ENCODE results near the gene UNC50.

The UNC50 gene

GRCh38 chr2:98632351-98632750 lies 24.0 kb downstream of the UNC50 start:
- TF ChIP-seq, protein P1, sequence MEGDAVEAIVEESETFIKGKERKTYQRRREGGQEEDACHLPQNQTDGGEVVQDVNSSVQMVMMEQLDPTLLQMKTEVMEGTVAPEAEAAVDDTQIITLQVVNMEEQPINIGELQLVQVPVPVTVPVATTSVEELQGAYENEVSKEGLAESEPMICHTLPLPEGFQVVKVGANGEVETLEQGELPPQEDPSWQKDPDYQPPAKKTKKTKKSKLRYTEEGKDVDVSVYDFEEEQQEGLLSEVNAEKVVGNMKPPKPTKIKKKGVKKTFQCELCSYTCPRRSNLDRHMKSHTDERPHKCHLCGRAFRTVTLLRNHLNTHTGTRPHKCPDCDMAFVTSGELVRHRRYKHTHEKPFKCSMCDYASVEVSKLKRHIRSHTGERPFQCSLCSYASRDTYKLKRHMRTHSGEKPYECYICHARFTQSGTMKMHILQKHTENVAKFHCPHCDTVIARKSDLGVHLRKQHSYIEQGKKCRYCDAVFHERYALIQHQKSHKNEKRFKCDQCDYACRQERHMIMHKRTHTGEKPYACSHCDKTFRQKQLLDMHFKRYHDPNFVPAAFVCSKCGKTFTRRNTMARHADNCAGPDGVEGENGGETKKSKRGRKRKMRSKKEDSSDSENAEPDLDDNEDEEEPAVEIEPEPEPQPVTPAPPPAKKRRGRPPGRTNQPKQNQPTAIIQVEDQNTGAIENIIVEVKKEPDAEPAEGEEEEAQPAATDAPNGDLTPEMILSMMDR (conservative IDR thresholded peaks at IDR 0.05; ENCODE audit: low read depth, low read length): no peak
- Histone ChIP-seq H3K27ac (no peak overlapping the region), H3K79me2 (ENCODE audit: insufficient read depth, low read depth) (no peaks in the 10 kb centered on the region), H3K27me3 (ENCODE audit: insufficient read depth, low read depth) (no peaks in the 10 kb centered on the region), H3K4me2 (no peak overlapping the region), H2AFZ (ENCODE audit: low read depth) (no peak overlapping the region), H3K4me3 (IDR thresholded peaks at IDR 0.05; ENCODE audit: insufficient read depth, low read depth, low read length) (no peak overlapping the region), H3K4me1 (ENCODE audit: low read depth, poor library complexity, severe bottlenecking) (peaks cover 24% of the 10 kb centered on the region), H3K36me3 (ENCODE audit: insufficient read depth) (no peaks in the 10 kb centered on the region), H3K9ac (no peak overlapping the region), H4K20me1 (ENCODE audit: insufficient read depth) (no peaks in the 10 kb centered on the region)

DNA sequence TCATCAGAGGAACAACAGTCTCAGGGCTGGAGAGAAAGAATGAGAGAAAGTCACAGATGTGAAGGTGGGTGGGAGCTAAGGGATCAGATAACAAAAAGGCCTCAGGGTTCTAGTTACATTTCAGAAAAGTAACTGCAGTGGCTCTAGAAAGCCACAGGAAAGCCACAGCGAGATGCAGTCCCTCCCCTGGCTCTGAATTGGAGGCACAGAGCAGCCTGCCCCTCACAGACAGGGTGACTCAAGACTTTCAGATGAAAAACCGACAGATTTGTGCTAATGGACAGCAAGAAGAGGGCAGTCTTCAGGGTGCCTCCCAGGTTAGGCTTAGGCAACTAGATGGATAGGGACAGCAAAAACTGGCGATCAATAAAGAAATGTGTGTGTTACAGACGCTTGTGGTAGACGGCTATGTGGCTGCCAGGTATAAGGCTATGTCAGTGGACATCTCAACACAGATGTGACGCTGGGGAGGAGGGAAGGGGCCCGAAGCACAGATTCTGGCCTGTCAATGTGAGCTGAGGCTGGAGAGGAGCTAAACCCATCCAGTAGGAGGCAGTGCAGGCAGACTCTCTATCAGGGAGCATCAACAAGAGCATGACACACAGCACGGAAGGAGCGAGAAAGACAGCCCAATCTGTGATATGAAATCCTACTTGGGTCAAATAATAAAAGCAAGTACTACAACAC lies 26.2 kb downstream of the UNC50 start:
- Histone ChIP-seq H3K4me2 (peak overlapping the region; percentile 49), H4K20me1 (ENCODE audit: insufficient read depth) (no peaks in the 10 kb centered on the region), H3K79me2 (ENCODE audit: insufficient read depth, low read depth) (no peaks in the 10 kb centered on the region), H3K27ac (peak overlapping the region; percentile 49), H3K27me3 (ENCODE audit: insufficient read depth, low read depth) (no peaks in the 10 kb centered on the region), H3K9ac (no peak overlapping the region), H3K4me3 (IDR thresholded peaks at IDR 0.05; ENCODE audit: insufficient read depth, low read depth, low read length) (peak overlapping the region; percentile 0), H3K4me1 (ENCODE audit: low read depth, poor library complexity, severe bottlenecking) (peaks cover 24% of the 10 kb centered on the region), H2AFZ (ENCODE audit: low read depth) (peak overlapping the region; percentile 42), H3K36me3 (ENCODE audit: insufficient read depth) (no peaks in the 10 kb centered on the region)
- TF ChIP-seq, protein P1 (conservative IDR thresholded peaks at IDR 0.05; ENCODE audit: low read depth, low read length): peak; percentile 69

DNA sequence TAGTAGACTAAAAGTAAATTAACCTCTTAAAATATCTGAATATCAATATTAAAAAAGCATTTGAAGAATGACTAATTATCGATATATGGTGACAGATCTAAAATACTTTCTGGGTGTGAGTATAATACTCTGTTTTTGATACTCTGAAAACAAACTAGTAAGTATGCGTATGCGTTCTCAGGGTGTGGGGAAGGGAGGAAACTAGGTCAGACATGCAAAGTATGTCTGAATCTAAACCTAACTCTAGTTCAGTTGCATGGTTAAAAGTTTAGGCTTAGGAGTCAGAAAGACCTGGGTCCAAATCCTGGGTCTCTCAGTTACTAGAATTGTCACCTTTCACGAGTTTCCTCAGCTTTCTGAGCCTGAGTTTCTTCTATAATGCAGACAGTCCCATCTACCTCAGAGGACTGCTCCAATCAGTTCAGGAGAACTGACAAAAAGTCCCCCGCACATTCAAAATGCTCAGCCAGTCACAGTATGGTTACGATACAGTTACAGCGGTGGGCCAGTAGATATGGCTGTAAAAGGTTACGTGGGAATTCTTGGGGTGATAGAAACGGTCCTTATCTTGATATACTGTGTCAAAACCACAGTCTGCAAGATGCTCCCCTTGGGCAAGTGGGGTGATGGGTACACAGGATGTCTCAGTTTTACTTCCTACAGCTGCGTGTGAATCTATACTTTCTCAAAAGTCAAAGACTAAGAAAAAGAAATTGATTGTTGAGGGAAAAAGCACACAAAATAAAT lies 29.2 kb downstream of the UNC50 start:
- no peaks in the 10 kb centered on the region for H3K36me3 ChIP-seq (ENCODE audit: insufficient read depth)
- no peak overlapping the region for H3K4me3 ChIP-seq (IDR thresholded peaks at IDR 0.05; ENCODE audit: insufficient read depth, low read depth, low read length)
- TF ChIP-seq, protein P1 (conservative IDR thresholded peaks at IDR 0.05; ENCODE audit: low read depth, low read length): no peak
- no peak overlapping the region for H3K4me2 ChIP-seq
- no peaks in the 10 kb centered on the region for H4K20me1 ChIP-seq (ENCODE audit: insufficient read depth)
- no peak overlapping the region for H3K9ac ChIP-seq
- H3K79me2 ChIP-seq (ENCODE audit: insufficient read depth, low read depth): no peaks in the 10 kb centered on the region
- H3K27me3 ChIP-seq (ENCODE audit: insufficient read depth, low read depth): no peaks in the 10 kb centered on the region
- no peak overlapping the region for H2AFZ ChIP-seq (ENCODE audit: low read depth)
- no peak overlapping the region for H3K27ac ChIP-seq
- H3K4me1 ChIP-seq (ENCODE audit: low read depth, poor library complexity, severe bottlenecking): peaks cover 24% of the 10 kb centered on the region

DNA sequence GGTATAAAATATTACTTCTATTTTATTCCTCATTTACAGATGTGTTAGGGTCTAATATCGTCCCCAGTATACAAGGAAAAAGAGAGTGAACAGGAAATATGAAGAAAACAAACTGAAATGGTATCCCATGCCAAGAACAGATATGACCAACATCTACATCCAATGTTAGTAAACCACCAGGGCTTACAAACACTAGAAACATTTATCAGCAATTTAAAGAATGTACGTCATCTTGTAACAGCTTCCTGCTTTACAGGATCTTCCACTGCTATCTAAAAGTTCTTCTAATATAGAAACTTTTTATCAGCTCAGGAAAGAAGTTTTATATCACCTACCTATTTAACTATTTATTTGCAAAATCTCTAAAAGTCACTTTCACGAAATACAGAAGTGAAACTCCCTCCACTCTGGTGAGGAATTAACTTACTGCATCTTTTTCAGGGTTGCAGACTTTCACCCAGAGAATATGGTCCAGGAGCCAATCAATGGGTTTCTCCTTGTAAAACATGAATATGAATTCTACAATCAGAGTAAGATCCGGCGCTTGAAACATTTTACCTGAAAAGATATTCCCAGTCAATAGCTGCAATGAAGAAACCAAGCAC lies 35.2 kb downstream of the UNC50 start:
- Histone ChIP-seq H3K4me1 (ENCODE audit: low read depth, poor library complexity, severe bottlenecking) (no peaks in the 10 kb centered on the region), H3K79me2 (ENCODE audit: insufficient read depth, low read depth) (no peaks in the 10 kb centered on the region), H4K20me1 (ENCODE audit: insufficient read depth) (no peaks in the 10 kb centered on the region), H3K4me3 (IDR thresholded peaks at IDR 0.05; ENCODE audit: insufficient read depth, low read depth, low read length) (no peak overlapping the region), H3K4me2 (no peak overlapping the region), H2AFZ (ENCODE audit: low read depth) (no peak overlapping the region), H3K27ac (no peak overlapping the region), H3K27me3 (ENCODE audit: insufficient read depth, low read depth) (no peaks in the 10 kb centered on the region), H3K36me3 (ENCODE audit: insufficient read depth) (no peaks in the 10 kb centered on the region), H3K9ac (no peak overlapping the region)
- TF ChIP-seq, protein P1 (conservative IDR thresholded peaks at IDR 0.05; ENCODE audit: low read depth, low read length): no peak

Data from KMS-11 (cell line).